NCI-H2227 (cell line): ENCODE results near the gene IL17F.

ENCODE experiments used
- DNase-seq: peaks from one replicate; lab custom pipeline; 2025; ENCODE audit not compliant: unreplicated experiment; lab: John Stamatoyannopoulos, UW

IL17F gene

DNA sequence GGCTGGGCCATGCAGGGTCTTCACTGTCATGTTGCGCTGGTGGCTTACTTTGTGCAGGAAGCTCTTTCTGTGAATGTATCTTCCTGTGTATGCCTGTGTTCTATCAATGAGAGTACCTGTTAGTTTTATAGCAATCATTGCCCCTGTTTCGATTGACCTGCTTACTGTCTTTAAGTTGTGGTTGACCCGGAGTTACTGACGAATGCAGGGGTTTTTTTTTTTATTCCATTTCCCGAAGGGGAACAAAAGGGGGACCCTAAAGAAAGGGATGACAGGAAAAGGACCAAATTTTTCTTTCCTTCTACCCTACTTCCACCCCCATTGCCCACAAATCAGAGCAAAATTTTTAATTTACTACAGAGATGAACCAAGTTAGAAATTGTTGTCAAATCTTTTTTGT is at the start of gene IL17F:
TSS of gene IL17F (minus strand) at position 101 of the 400 bp plus-strand sequence. CDS start at position 30, 71 bp downstream.
- no peak for DNase-seq

DNA sequence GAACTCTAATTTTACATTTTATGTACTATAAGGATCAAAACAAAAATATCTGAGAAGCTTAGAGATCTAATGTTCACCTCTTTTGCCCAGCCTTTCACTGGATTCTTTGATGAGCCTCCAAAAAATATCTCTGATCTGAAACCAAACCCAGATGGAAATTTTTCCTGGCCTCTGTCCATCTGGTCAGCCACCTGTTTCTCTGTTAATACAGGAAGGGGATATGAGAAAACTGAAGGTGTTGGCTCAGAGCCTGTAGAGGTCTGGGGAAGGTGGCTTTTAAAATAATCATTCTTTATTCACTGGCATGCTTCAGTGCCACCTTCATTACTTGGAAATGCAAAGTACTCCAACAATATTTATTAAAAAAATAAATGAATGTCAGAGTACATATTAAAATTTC is 48.8 kb upstream of the IL17F start:
- no peak for DNase-seq

DNA sequence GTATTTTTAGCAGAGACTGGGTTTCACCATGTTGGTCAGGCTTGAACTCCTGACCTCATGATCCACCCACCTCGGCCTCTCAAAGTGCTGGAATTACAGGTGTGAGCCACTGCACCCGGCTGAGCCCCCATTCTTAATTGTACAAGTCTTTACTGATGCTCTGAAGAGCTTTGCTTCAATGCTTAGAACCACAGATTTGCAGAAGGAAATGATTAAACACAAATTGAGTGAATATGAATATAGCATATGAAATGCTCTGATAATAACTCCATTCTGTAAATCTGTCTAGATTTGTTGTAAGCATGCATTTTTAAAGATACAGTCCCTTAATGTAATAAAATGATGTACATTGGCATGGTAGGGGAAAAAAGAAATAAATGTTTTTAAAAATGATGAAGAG is 44.5 kb upstream of the IL17F start:
- no peak for DNase-seq

DNA sequence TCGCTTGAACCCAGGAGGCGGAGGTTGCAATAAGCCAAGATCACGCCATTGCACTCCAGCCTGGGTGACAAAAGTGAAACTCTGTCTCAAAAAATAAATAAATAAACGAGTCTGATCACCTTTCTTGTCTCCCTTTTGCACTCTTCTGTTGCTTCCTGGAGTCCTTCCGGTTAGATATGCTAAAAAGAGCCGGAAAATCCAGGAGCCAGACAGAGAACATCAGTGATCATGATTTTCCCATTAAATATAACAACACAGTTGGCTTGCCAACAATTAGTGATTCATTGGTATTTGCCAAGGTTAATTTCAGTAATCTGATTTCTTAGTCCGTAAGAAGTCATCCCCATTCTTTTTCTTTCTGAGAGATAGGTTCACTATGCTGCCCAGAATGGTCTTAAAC is 43.9 kb upstream of the IL17F start:
- no peak for DNase-seq

DNA sequence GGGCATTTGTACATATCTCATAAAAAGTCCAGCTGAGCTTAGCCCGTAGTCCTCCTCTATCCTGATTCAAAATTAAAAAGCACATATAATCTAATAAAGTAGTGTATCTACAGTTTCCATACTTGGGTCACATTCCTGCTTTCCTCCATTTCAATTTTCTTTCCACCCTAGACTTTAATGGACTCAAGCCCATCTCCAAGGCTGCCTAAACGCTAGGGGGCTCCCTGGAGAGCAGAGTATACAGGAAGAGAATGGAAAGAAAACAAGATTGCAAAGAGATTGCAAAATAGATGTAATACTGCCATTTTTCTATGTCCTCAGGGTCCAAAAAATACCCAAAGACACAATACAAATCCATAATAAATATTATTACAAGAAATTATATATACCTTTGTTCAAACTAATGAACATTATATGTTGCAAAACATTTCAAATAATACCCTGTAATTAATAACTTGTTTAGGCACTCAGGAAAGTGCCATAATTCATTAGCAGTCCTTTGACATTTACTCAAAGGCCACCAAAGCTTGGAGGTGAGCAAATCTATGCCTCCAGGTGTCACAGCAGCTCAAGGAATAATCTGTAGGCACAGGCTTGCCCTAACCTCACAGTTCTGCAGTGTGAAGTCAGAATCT is 42.6 kb upstream of the IL17F start:
- DNase-seq, result peak; percentile 75

DNA sequence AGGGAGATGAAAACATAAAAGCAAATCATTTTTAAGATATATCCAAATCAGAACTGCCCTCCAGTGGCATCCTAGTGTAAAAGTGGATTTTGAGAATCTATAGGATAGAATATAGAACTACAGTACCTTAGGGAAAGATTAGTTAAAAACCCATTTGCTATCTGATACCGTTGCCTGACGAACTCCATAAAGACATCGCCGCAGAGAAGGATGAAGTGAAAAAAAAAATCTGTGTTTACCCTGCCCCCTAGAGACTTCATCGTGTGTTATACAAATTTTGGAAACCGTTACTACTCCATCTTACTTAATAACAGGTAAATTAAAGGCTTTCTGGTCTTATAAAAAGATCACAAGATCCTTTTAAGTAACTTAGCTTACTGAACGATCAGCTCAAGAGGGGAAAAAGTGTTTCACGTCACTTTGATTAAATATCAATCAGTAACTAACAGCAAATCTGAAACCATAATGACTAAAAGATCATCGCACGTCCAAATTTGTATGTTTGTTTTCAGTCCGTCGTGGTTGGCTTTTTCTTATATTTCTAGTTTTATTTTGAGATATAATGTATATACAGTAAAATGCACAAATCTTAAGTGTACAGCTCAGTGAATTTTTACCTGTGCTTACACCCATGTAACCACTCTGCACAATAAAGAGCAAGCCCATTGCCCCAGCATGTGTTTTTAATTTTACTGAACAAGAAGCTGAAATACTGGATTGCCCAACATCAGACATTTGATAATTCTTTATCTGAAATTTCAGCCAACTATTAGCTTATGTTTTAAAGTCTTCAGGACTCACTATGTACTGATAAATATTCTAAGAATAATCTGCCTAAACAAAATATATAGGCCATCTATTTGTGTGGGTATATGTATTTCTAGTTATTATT is 41.1 kb upstream of the IL17F start:
- peak; percentile 41 for DNase-seq

DNA sequence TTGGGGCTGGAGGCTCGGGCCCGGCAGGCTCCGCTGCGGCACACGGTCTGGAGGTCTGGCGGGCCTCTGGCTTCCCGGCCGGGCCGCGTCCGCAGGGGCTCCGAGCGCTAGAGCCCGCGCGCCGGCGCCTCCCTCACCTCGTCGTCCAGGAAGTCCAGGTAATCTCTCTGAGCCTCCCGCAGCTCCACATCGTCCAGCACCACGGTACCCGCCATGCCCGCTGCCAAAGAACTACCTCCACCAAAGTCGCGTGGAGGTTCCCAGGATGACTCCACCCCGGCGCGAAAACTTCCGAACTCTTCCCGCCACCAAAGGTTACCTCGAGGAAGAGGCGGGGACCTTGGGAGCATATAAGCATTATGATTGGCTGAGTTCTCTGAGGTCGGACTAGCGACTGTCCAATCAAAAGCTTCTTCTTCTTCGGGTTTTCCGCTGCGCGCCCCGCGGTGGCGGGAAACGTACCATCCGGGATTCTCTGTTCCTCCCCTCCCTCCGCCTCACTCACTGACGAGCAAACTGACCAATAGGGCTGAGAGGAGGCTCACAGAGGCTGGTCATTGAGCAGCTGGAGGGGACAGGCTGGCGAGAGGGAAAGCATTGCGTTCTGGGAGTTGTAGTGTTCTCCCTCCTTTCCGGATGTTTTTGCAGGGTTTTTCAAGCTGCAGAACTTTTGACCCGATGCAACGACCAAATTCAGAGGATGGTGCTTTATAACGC is 40.3 kb upstream of the IL17F start, which contains the start of gene MCM3:
TSS of gene MCM3 (minus strand) at position 283 of the 717 bp plus-strand sequence. CDS start at position 215, 68 bp downstream.
- DNase-seq, result peak; percentile 98

DNA sequence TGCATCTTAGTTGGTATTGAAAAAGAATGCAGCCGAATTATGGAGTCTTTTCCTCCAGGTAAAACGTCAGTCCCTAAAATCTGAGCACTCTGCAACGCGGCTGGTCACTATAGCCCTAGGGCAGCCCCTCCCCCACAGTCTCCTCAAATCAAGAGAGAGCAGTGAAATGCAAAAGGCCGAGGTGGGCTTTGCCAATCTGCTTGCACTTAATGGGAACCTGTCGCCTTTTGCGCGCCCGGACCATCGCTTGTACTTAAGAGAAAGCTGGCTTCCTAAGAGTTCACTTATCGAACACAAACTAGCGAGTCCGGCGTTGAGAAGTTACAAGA is 39.8 kb upstream of the IL17F start:
- DNase-seq, result peak; percentile 62

DNA sequence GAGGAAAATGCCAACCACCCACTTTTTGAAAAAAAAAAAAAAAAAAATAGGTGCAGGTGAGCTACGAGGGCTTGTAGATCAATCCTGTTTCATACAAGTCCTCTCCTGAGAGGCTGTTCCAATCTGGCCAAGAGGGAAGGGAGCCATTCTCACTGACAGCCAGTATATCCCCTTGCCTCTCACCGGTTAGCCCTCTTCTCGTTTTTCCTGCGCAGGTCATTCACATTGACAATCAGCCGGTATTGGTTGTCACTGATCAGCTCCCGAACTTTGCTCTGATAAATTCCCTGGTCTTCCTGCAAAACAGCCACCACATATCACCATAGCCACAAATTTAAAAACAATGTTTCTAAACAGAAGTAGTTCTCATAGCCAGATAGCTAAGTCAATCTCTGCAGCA is 38.8 kb upstream of the IL17F start:
- DNase-seq, result no peak

DNA sequence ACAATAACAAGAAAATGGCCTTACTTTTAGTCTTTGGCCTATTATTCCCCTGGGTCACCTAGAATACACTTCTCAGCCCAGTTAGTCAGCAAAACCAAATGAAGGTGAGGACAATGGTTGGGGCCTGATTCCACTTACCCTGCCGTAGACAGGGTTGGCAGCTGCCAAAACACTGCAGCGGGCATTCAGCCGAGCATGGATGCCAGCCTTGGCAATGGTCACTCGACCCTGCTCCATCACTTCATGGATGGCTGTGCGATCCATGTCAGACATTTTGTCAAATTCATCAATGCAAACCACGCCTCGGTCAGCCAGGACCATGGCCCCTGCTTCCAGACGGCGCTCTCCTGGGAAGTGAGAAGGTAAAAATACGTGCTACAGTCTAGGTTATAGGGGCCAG is 31.8 kb upstream of the IL17F start:
- no peak for DNase-seq

DNA sequence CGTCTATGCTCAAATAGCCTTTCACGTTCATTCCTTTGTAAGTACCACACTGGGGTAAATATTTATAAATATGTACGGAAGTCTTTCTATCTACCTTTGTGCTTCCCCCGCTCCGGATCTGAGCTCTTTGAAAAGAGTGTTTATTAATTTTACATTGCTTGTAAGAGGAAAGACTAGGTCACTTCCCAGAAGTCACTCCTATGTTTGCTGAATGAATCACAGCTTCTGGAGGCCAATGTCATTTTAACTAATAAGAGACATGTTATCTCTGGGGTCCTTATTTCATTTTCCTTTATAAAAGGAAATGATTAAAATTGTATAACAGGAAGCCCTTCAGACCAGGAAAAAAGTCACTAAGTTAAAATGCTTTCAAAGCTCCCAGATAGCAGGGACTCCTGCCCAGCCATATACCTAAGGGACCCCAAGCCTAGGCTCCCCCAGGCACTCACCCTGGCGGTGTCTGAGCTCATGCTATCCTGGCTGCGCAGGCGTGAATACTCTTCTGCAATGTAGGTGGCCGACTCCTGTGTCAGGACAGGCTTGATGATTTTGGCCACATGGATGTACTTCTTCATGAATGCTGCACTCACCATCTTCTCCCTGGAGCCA is 27.7 kb upstream of the IL17F start:
- no peak for DNase-seq

DNA sequence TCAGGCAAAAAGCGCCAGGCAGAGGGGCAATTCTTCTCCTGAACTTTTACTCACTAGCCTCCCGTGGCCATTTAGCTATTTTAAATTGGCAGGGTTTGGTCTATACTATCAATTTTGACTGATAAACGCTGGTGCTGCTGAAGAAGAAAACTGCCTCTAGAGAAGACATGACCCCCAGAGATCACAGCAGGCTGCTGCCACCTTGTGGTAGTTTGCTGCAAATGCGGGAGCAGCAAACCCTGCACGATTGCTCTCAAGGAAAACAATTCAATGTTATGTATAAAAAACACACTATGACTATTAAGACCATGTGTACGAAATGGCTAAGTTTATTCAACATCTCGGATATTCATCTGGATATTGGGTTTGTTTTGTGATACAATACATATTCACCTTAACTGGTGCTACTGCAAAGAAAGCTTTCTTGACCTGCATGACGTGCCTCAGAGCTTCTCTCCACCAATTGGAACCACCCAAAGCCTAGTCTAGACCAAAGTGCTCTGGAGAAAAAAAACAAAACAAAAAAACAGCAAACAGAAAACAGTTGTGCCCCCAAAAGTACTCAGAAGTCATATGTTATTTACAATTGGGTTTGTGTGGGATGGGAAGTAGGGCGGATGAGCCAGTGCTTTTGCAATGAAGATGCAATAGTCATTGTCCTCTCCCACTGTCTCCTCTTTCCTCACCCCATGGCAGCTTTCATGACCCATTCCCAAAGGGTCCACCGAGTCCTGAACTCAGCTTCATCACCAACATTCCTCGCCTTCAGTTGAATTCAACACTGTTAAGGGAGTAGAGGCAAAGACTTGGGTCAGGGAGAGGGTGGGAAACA is 19.6 kb upstream of the IL17F start:
- peak; percentile 64 for DNase-seq

DNA sequence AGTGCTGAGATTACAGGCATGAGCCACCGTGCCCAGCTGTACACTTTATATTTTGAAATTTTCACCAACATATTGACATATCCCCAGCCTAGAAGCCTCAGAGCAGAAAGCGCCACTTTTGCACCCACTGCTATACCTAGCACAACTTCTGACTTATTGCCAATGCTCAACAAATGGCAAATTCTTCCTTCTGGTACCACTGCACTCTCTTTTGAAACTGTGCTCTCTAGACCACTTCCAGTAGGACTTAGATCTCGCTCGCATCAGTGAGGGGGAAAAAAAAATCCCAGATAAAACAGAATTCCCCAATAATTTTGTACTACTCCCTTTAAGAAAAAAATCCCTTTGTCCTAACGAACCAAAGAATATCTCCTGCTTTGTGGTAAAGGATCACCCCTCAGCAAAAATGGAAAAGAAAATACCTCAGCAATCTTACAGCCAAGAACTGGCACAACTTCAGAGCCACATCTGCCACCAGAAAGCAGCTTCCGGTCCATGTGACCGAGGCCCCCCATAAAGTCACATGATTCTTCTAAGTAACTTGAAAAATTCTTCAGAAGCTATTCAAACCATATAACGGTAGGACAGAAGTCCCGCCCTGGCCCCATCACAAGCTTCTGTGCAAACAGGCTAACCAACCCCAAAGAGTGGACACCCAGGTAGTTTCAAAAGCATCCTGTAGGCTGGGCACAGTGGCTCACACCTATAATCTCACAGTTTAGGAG is 18.5 kb upstream of the IL17F start:
- DNase-seq, result no peak

DNA sequence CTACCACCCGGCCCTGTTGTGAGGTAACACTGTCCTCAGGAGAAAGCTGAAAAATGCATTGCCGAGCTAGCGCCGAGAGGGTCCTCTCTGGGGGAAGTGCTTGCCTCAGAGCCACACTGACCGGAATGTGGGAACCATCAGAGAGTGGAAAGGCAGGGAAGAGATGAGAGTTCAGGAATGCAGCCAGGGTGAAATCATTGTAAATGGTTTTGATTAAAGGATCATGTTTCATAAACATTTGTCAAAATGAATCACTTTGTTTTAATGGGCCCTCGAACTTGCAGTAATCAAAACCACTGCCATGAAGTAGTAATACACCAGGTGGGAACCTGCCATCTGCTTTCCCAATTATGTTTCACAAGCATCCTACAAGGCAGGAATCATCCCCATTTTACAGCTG is 16.9 kb upstream of the IL17F start:
- DNase-seq, result no peak

DNA sequence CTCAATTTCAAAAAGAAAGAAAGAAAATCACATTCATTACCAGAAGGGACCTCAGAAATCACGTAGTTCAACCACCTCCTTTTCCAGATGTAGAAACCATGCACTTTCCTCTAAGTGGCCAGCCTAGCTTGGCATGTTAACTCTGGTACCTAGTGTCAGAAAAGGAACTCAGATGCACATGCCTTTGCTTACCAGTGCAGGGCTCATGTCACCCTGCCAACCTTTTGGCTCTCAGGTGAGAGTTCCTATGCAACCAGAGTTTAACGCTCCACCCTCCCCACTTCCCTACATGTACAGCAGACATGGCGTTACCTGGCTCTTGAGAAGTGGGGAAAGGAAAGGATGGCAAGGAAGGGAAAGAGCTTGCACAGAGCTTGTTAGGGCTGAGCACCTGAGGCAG is 16.3 kb upstream of the IL17F start:
- DNase-seq, result no peak

DNA sequence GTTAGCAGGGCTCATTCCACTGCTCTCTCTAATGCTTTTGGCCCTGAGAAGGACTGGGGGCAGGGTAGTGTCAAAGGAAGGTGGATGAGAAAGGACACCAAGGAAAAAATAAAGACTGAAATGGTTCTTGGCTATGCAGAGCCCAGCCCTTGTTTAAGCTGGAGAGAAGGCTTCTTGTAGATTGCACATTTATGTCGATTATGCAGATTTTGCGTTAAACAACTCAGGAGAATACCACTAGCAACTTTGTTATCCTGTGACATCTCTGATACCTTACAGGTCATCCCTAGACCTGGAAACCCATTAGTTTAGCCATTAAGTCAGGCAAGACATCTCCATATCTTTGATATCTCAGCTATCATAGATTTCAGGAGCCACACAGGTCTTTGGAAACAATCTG is 11.1 kb upstream of the IL17F start:
- DNase-seq, result no peak

DNA sequence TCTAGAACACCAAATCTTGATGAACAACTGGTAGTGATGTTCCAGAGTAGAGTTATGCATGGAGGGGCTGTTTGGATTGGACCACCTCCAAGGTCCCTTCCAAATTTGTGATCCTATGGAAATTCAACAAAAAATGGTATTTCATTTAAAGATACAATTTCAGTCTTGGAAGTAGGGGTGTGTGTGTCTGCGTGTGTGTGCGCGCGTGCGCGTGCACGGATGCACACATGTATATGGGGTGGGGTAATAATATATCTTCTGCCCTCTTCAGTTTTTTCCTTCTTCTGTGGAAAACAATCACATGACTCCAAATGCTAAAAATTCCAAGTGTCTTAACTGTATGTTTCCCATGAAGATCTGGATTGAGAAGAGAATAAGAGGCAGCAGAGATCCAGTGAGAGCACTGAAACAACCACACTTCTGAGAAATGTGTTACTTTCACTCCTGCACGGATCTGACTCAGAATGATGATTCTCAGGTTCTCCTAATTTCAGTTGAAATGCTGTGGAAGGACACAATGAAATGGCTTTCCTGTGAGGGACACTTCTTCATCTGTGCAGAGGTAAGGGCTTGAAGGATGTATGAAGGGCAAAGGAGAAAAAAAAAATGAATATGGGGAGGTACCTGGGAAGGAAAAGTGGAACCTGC is 10.6 kb upstream of the IL17F start:
- DNase-seq, result no peak

DNA sequence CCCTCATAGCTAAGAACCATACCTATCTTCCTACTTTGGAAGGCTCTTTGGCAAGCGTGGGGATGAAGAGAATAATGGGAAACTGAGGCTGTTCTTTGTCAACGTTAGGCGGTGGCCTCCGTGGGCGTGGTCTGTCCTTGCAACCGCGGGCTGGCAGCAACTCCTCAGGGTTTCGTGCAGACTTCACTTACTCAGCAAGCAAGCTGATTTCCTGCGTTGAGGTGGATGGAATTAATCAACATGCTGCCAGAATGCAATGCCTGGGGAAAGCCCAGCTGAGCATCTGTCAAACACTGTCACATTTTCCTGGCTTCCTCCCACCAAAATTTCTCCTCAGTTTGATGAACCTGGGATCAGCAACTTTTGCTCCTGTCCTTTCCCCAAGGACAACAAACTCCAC is 9.2 kb upstream of the IL17F start:
- no peak for DNase-seq

DNA sequence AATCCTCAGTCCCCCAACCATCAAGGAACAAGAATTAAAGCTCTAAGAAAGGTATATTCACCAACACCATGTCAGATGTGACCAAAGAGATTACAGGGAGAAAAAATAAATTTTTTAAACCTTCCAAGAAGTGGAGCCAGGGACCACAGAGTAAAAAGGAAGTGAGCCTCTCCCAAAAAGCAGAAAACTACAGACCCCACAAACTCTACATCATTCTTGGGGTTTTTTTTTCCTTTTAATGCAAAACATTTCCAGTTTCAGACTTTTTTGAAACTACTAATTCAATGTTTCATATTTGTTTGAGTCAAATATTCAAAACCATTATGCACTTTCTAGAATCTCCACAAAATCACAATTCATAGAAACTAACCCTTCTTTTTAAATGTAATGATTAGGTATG is 6.8 kb upstream of the IL17F start:
- no peak for DNase-seq
